Smooth muscle cell (in vitro differentiated cells): Measurements from ENCODE around the gene THADA. TPM values are rescaled to one million over a fixed set of nuclear protein-coding genes. Genes with fewer than 3 reads are reported as not detected.

Experiments
- DNase-seq: peaks from one replicate; lab custom pipeline; 2025; ENCODE audit not compliant: unreplicated experiment; lab: John Stamatoyannopoulos, UW
- H2AFZ ChIP-seq: fragments of 200-600 bp; sonication (generic); 2 replicates; pipeline ENCODE4 v1.6.0; 2016; ENCODE audit warnings: antibody characterized with exemption, low read depth, mild to moderate bottlenecking
- H3F3A ChIP-seq: fragments of 200-600 bp; sonication (generic); 2 replicates; pipeline ENCODE4 v1.6.0; 2017; ENCODE audit warnings: antibody characterized with exemption, low read depth
- H3K27ac ChIP-seq: fragments of 200-600 bp; sonication (generic); 2 replicates; pipeline ENCODE4 v1.5.1; 2016; ENCODE audit warnings: low read depth, mild to moderate bottlenecking
- H3K27me3 ChIP-seq: fragments of 200-600 bp; sonication (generic); 2 replicates; pipeline ENCODE4 v1.6.1; 2016; ENCODE audit warnings: low read depth, mild to moderate bottlenecking
- H3K36me3 ChIP-seq: fragments of 200-600 bp; sonication (generic); 2 replicates; pipeline ENCODE4 v1.5.1; 2016; ENCODE audit warnings: low read depth
- H3K4me1 ChIP-seq: fragments of 200-600 bp; sonication (generic); 2 replicates; pipeline ENCODE4 v1.5.1; 2016; ENCODE audit warnings: low read depth
- H3K4me2 ChIP-seq: fragments of 200-600 bp; sonication (generic); 2 replicates; pipeline ENCODE4 v1.6.0; 2016; ENCODE audit warnings: mild to moderate bottlenecking
- H3K4me3 ChIP-seq: fragments of 200-600 bp; sonication (generic); 2 replicates; pipeline ENCODE4 v1.5.1; 2016; ENCODE audit warnings: mild to moderate bottlenecking
- H3K79me2 ChIP-seq: fragments of 200-600 bp; sonication (generic); 2 replicates; pipeline ENCODE4 v1.6.0; 2016; ENCODE audit warnings: low read depth, mild to moderate bottlenecking
- H3K9ac ChIP-seq: fragments of 200-600 bp; sonication (generic); 2 replicates; pipeline ENCODE4 v1.6.0; 2016; ENCODE audit warnings: low read depth
- H3K9me3 ChIP-seq: fragments of 200-600 bp; sonication (generic); replicated peaks from 2 replicates; pipeline ENCODE4 v1.5.1; 2016; ENCODE audit warnings: low read depth
- H4K20me1 ChIP-seq: fragments of 200-600 bp; sonication (generic); 2 replicates; pipeline ENCODE4 v1.6.0; 2016; ENCODE audit warnings: low read depth
- WGBS: methylation state at CpG from one replicate; pipeline ENCODE4 v1.1.7; 2016; ENCODE audit warnings: low lambda C conversion rate; 5-methylcytosine and 5-hydroxymethylcytosine counted together
- polyA plus RNA-seq: library from polyadenylated mRNA; unstranded; fragments of >200 nt; fragmentation: Nextera tagmentation; extraction: Ambion mirVana; gene quantifications from 2 replicates; pipeline ENCODE4 v1.2.1, GENCODE V29; 2016
- total RNA-seq: library from RNA; depleted of rRNA; stranded (reverse); fragments of >200 nt; gene quantifications from 2 replicates; pipeline ENCODE4 v1.2.3, GENCODE V29; 2014
- TF ChIP-seq, protein P1 (sequence below): fragments of 200-600 bp; sonication (generic); IDR thresholded peaks from 2 replicates; pipeline ENCODE4 v1.5.1; 2017; ENCODE audit warnings: borderline replicate concordance, mild to moderate bottlenecking, antibody characterized with exemption; ENCODE audit not compliant: insufficient read depth, poor library complexity, severe bottlenecking

The THADA gene
- total and polyA plus RNA-seq, 2 experiments from 2014 or later: 11.3 to 20.9 TPM

DNA sequence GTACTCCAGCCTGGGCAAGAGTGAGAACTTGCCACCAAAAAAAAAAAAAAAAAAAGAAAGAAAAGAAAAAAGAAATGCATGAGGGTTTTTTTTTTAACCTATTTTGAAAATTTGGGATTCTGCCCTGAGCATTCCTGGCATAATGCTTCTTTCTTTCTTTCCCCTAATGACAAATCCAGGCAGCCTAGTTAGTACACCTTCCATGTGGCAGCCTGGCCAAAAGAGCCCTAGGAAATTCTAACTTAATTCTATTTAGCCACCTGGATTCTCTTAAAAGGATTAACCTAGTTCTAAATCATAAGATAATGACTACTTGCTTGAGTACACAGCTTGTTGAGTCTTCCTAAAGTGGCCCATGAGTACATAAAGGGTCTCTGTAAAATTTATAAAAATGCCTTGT, 160.1 kb downstream of the THADA start:
- Histone ChIP-seq H3K79me2 (no peaks in the 10 kb centered on the region), H3K4me1 (no peaks in the 10 kb centered on the region), H3K36me3 (no peaks in the 10 kb centered on the region), H3K4me3 (no peak overlapping the region), H4K20me1 (no peaks in the 10 kb centered on the region), H3F3A (no peaks in the 10 kb centered on the region), H2AFZ (no peak overlapping the region), H3K4me2 (no peak overlapping the region), H3K27ac (no peak overlapping the region), H3K27me3 (no peaks in the 10 kb centered on the region), H3K9ac (no peak overlapping the region), H3K9me3 (no peaks in the 10 kb centered on the region)
- TF ChIP-seq, protein P1, sequence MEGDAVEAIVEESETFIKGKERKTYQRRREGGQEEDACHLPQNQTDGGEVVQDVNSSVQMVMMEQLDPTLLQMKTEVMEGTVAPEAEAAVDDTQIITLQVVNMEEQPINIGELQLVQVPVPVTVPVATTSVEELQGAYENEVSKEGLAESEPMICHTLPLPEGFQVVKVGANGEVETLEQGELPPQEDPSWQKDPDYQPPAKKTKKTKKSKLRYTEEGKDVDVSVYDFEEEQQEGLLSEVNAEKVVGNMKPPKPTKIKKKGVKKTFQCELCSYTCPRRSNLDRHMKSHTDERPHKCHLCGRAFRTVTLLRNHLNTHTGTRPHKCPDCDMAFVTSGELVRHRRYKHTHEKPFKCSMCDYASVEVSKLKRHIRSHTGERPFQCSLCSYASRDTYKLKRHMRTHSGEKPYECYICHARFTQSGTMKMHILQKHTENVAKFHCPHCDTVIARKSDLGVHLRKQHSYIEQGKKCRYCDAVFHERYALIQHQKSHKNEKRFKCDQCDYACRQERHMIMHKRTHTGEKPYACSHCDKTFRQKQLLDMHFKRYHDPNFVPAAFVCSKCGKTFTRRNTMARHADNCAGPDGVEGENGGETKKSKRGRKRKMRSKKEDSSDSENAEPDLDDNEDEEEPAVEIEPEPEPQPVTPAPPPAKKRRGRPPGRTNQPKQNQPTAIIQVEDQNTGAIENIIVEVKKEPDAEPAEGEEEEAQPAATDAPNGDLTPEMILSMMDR: no peak
- no peak for DNase-seq

DNA sequence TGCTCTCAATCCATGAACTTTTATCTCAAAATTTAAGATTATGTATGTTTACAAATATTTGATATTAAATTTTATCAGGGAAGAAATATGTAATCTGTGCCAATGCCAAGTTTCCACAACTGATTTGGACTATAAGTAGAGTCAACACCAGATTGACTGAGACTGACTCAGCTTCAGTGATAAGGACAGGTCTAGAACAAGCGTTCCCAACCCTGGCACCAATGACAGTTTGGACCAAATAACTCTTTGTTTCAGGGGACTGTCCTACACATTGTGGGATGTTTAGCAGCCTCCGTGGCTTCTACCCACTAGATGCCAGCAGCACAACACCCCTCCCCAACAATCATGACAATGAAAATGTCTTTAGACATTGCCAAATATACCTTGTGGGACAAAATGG, 165.3 kb downstream of the THADA start:
- Histone ChIP-seq H4K20me1 (no peaks in the 10 kb centered on the region), H3K27me3 (no peaks in the 10 kb centered on the region), H3K4me3 (no peak overlapping the region), H3K79me2 (no peaks in the 10 kb centered on the region), H3K27ac (no peak overlapping the region), H2AFZ (no peak overlapping the region), H3K9me3 (no peaks in the 10 kb centered on the region), H3K9ac (no peak overlapping the region), H3K4me2 (no peak overlapping the region), H3K4me1 (peaks cover 6% of the 10 kb centered on the region), H3F3A (peaks cover 8% of the 10 kb centered on the region), H3K36me3 (no peaks in the 10 kb centered on the region)
- TF ChIP-seq, protein P1: no peak
- 91% methylated on average over 2 of the region's 2 CpGs for WGBS
- DNase-seq: no peak

DNA sequence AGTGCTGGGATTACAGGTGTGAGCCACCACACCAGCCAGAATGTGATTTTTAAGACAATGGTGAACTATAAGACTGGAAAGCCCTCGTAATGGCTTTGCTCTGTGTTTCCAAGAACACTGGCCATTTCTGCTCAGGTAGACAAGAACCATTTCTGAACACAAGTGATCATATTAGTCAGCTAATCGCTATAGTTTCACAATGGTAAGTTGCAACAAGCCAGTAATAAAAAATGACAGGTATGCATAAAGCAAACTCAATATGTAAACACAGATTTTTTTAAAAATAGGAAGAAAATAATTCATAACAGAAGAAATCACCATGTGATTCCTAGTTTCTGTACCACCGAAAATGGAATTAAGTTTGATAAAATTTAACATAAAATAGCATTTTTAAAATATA, 166.5 kb downstream of the THADA start:
- Histone ChIP-seq H3K27me3 (no peaks in the 10 kb centered on the region), H2AFZ (no peak overlapping the region), H3K27ac (no peak overlapping the region), H3K9ac (no peak overlapping the region), H3K4me1 (peaks cover 7% of the 10 kb centered on the region), H3K36me3 (no peaks in the 10 kb centered on the region), H4K20me1 (no peaks in the 10 kb centered on the region), H3F3A (peaks cover 12% of the 10 kb centered on the region), H3K4me2 (no peak overlapping the region), H3K4me3 (no peak overlapping the region), H3K79me2 (no peaks in the 10 kb centered on the region), H3K9me3 (no peaks in the 10 kb centered on the region)
- no peak for DNase-seq
- TF ChIP-seq, protein P1: no peak
- 96% methylated on average over 3 of the region's 3 CpGs for WGBS

- H2AFZ ChIP-seq: no peak overlapping the region
- H3K9ac ChIP-seq: no peak overlapping the region
- no peak for DNase-seq
- H3K36me3 ChIP-seq: no peaks in the 10 kb centered on the region
- H3K4me1 ChIP-seq: peaks cover 7% of the 10 kb centered on the region
- peak overlapping the region; percentile 48 for H3K4me2 ChIP-seq
- H3K27ac ChIP-seq: peak overlapping the region; percentile 88
- no peaks in the 10 kb centered on the region for H3K9me3 ChIP-seq
- no peak overlapping the region for H3K4me3 ChIP-seq
- peaks cover 12% of the 10 kb centered on the region for H3F3A ChIP-seq
- no peaks in the 10 kb centered on the region for H3K79me2 ChIP-seq
- no peaks in the 10 kb centered on the region for H4K20me1 ChIP-seq
- no peaks in the 10 kb centered on the region for H3K27me3 ChIP-seq
- 80% methylated on average over 8 of the region's 8 CpGs for WGBS
- TF ChIP-seq, protein P1: no peak
Measured at GRCh38 chr2:43427032-43427424, 168.8 kb downstream of the THADA start.
